ENCODE results near the gene GP9. TPM values are rescaled to one million over a fixed set of nuclear protein-coding genes. Genes with fewer than 3 reads are reported as not detected.

GP9 gene
- total RNA-seq, 1 experiment from 2014 or later: not detected

DNA sequence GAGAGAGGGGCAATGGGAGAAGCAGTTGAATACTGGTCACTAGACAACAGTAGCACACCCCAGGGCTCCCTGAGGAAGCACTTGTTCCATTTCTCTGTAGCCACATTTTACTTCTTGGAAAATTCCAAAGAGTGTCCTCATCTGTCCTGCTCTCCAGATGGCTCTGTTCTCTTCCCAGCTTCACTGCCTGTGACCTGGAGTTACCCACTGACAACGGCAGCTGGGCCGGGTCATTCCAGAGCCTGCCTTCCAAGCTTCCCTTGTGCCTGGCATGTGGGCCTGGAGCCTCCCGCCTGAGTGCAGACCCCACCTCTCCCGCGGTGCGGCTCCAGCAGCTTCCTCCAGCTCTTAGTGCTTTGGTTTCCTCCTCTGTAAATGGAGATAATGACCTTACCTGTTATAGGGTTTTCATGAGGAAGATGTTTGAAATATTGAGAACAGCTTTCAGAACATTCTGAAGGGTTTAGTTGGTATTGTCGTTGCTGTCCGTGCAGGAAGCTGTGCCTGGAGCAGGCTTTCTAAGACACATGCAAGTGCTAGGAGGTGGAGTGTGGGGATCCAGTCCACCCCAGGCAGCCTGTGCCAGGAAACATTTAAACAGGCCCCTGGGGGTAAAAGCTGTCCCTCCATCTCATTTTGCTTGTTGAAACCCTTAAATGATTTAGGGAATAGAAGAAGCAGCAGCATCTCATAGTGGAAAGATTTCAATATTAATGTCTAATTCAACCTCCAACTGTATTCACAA, 34.7 kb upstream of the GP9 start:
- Histone ChIP-seq H4K20me1 (ENCODE audit: control insufficient read depth, insufficient read depth, insufficient read length) (no peaks in the 10 kb centered on the region), H4K5ac (ENCODE audit: insufficient read length, low read depth, low read length) (no peak overlapping the region), H2BK5ac (ENCODE audit: insufficient read length, low read length) (no peak overlapping the region), H3K4me1 (ENCODE audit: insufficient read depth, low read length) (no peaks in the 10 kb centered on the region), H2BK20ac (ENCODE audit: low read depth, low read length, poor library complexity, severe bottlenecking) (no peak overlapping the region), H4K91ac (ENCODE audit: insufficient read length, low read depth, low read length) (no peak overlapping the region), H2BK15ac (ENCODE audit: low read depth, low read length) (no peak overlapping the region; the same call in 1 of the 2 replicates), H3K27ac (ENCODE audit: insufficient read length, low read depth, low read length) (no peak overlapping the region), H3T11ph (ENCODE audit: low read length) (no peak overlapping the region), H3K79me1 (ENCODE audit: insufficient read depth, low read depth, low read length, poor library complexity, severe bottlenecking) (no peaks in the 10 kb centered on the region), H3K4ac (ENCODE audit: low read depth, low read length) (no peak overlapping the region), H2AK5ac (ENCODE audit: insufficient read length, low read length) (no peak overlapping the region), H3K79me2 (ENCODE audit: insufficient read depth, low read length) (no peaks in the 10 kb centered on the region), H3K23me2 (ENCODE audit: insufficient read length, low read depth, low read length, poor library complexity, severe bottlenecking) (no peaks in the 10 kb centered on the region), H3K9me3 (ENCODE audit: control insufficient read depth, low read depth, low read length) (no peaks in the 10 kb centered on the region), H3K4me2 (ENCODE audit: insufficient read depth, insufficient read length, low read length) (no peak overlapping the region), H3K9ac (ENCODE audit: extremely low read depth, insufficient read length, low read length) (no peak overlapping the region), H4K8ac (replicated peaks; ENCODE audit: insufficient read length, low read depth, low read length) (no peak overlapping the region), H3K27me3 (ENCODE audit: insufficient read depth, low read length) (peaks cover 3% of the 10 kb centered on the region; the same call in 1 of the 2 replicates), H3K56ac (ENCODE audit: insufficient read length, low read depth, low read length) (no peak overlapping the region), H2AFZ (ENCODE audit: low read length) (no peak overlapping the region), H3K18ac (ENCODE audit: insufficient read length, low read depth, low read length) (no peak overlapping the region), H3K14ac (ENCODE audit: insufficient read depth, low read length) (no peak overlapping the region), H3K23ac (ENCODE audit: insufficient read length, low read depth, low read length) (no peak overlapping the region), H2BK12ac (ENCODE audit: insufficient read length, low read depth, low read length) (no peak overlapping the region), H2BK120ac (ENCODE audit: low read depth, low read length, poor library complexity, severe bottlenecking) (no peak overlapping the region)
- WGBS (ENCODE audit: extremely low coverage, insufficient read length, low lambda C conversion rate): no CpG with 5 or more reads among the region's 8 CpGs
- Mint-ChIP-seq H3K36me3 (ENCODE audit: insufficient read depth in 1 of 3, low read depth in 3 of 3) (peaks cover 0 to 3% (median 0%) of the 10 kb centered on the region in 3 experiments; a peak in 1 of 7 replicates), H3K27ac (no peak overlapping the region), H3K9me3 (peaks cover 0 to 3% of the 10 kb centered on the region in 2 experiments; a peak in 2 of 5 replicates), H3K4me1 (peaks cover 2 to 5% of the 10 kb centered on the region in 2 experiments; a peak in 3 of 4 replicates), H3K4me3 (no peak overlapping the region; a peak in 1 of 5 replicates), H3K27me3 (ENCODE audit: low read depth) (peaks cover 70% of the 10 kb centered on the region)
- TF ChIP-seq, protein P1, sequence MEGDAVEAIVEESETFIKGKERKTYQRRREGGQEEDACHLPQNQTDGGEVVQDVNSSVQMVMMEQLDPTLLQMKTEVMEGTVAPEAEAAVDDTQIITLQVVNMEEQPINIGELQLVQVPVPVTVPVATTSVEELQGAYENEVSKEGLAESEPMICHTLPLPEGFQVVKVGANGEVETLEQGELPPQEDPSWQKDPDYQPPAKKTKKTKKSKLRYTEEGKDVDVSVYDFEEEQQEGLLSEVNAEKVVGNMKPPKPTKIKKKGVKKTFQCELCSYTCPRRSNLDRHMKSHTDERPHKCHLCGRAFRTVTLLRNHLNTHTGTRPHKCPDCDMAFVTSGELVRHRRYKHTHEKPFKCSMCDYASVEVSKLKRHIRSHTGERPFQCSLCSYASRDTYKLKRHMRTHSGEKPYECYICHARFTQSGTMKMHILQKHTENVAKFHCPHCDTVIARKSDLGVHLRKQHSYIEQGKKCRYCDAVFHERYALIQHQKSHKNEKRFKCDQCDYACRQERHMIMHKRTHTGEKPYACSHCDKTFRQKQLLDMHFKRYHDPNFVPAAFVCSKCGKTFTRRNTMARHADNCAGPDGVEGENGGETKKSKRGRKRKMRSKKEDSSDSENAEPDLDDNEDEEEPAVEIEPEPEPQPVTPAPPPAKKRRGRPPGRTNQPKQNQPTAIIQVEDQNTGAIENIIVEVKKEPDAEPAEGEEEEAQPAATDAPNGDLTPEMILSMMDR (conservative IDR thresholded peaks at IDR 0.05): no peak
- no peak for DNase-seq

Measured in H9 (cell line).